Prostate gland (tissue), 2 donors: ENCODE results near the gene MALRD1. TPM values are rescaled to one million over a fixed set of nuclear protein-coding genes. Genes with fewer than 3 reads are reported as not detected.

Experiments used
- DNase-seq: peaks from one replicate; pipeline ENCODE4 v3.0.0-alpha.2; 2019; ENCODE audit warnings: low spot score
- H3K27ac ChIP-seq, 2 donors: fragments of 200-600 bp; sonication (generic); 2 replicates each; pipeline ENCODE4 v1.5.1; 2017 to 2019
- H3K27me3 ChIP-seq: fragments of 200-600 bp; sonication (generic); replicated peaks from 2 replicates; pipeline ENCODE4 v1.5.1; 2019; ENCODE audit not compliant: insufficient read depth
- H3K36me3 ChIP-seq, 2 donors: fragments of 200-600 bp; sonication (generic); 1 replicate in 1 of 2; 2 replicates in 1 of 2; pipeline versions ENCODE4 v1.5.1 to v1.8.1; 2017 to 2019
- H3K4me1 ChIP-seq: fragments of 200-600 bp; sonication (generic); replicated peaks from 2 replicates; pipeline ENCODE4 v1.5.1; 2019
- H3K4me3 ChIP-seq, 2 donors: fragments of 200-600 bp; sonication (generic); 2 replicates each; pipeline ENCODE4 v1.5.1; 2017 to 2019
- H3K9me3 ChIP-seq: fragments of 200-600 bp; sonication (generic); 2 replicates; pipeline ENCODE4 v1.5.1; 2017
- CTCF ChIP-seq, 4 experiments: fragments of 200-600 bp in 2 of 4; fragments of 450-650 bp in 2 of 4; sonication (generic) in 2 of 4; IDR thresholded peaks; 1 replicate in 3 of 4; 2 replicates in 1 of 4; pipeline ENCODE4 v1.5.1; 2016 to 2019; ENCODE audit warnings: antibody characterized with exemption in 4 of 4, mild to moderate bottlenecking in 2 of 4, moderate library complexity in 2 of 4
- POLR2A ChIP-seq: fragments of 450-650 bp; IDR thresholded peaks from one replicate; pipeline ENCODE4 v1.6.1; 2016; ENCODE audit warnings: antibody characterized with exemption, mild to moderate bottlenecking
- POLR2AphosphoS5 ChIP-seq: sonication (generic); formaldehyde crosslinking; IDR thresholded peaks from one replicate; pipeline ENCODE4 v1.6.1; 2017; ENCODE audit warnings: antibody characterized with exemption
- WGBS: methylation state at CpG from one replicate; pipeline ENCODE4 v1.1.5; 2018; 5-methylcytosine and 5-hydroxymethylcytosine counted together
- intact Hi-C: fragments of 100-400 bp; cut with DNase I; formaldehyde crosslinking; loops from one replicate; pipeline ENCODE4 v1.14.2; 2022
- total RNA-seq, 2 donors: library from RNA; depleted of rRNA; stranded (reverse); fragments of >200 nt; gene quantifications; one replicate each; pipeline ENCODE4 v1.1.0, GENCODE V29; 2016

The MALRD1 gene
- total RNA-seq, 2 donors from 2014 or later: 2.1 TPM; not detected in 1

GRCh38 chr10:19144206-19144605 lies 95.6 kb downstream of the MALRD1 start:
- no peaks in the 10 kb centered on the region for H3K9me3 ChIP-seq
- H3K4me1 ChIP-seq: no peaks in the 10 kb centered on the region
- H3K4me3 ChIP-seq: no peak overlapping the region
- H3K27ac ChIP-seq: no peak overlapping the region
- H3K27me3 ChIP-seq: no peaks in the 10 kb centered on the region
- intact Hi-C loops: no loop called here
- no peaks in the 10 kb centered on the region for H3K36me3 ChIP-seq
- TF ChIP-seq POLR2AphosphoS5 (no peak), POLR2A (no peak), CTCF (IDR thresholded peaks at IDR 0.05) (no peak)
- 86% methylated on average over 4 of the region's 4 CpGs for WGBS
- DNase-seq: no peak

- 67% methylated on average over 4 of the region's 4 CpGs for WGBS
Observed at GRCh38 chr10:19154375-19154774, 105.8 kb downstream of the MALRD1 start.

GRCh38 chr10:19158358-19158757 lies 109.8 kb downstream of the MALRD1 start:
- intact Hi-C loops: no loop called here
- H3K9me3 ChIP-seq: no peaks in the 10 kb centered on the region
- no peaks in the 10 kb centered on the region for H3K36me3 ChIP-seq
- DNase-seq: no peak
- no peak overlapping the region for H3K27ac ChIP-seq
- 47% methylated on average over 2 of the region's 2 CpGs for WGBS
- H3K4me3 ChIP-seq: no peak overlapping the region
- no peaks in the 10 kb centered on the region for H3K27me3 ChIP-seq
- TF ChIP-seq POLR2A: no peak
- no peak for TF ChIP-seq CTCF (IDR thresholded peaks at IDR 0.05)
- no peak for TF ChIP-seq POLR2AphosphoS5
- H3K4me1 ChIP-seq: no peaks in the 10 kb centered on the region

More at GRCh38 chr10:19154375-19154774, 105.8 kb downstream of the MALRD1 start:
- Histone ChIP-seq H3K4me3 (no peak overlapping the region), H3K36me3 (no peaks in the 10 kb centered on the region), H3K4me1 (no peaks in the 10 kb centered on the region), H3K9me3 (no peaks in the 10 kb centered on the region), H3K27me3 (no peaks in the 10 kb centered on the region), H3K27ac (no peak overlapping the region)
- DNase-seq: no peak
- intact Hi-C loops: no loop called here
- TF ChIP-seq CTCF (IDR thresholded peaks at IDR 0.05) (no peak), POLR2AphosphoS5 (no peak), POLR2A (no peak)

DNA sequence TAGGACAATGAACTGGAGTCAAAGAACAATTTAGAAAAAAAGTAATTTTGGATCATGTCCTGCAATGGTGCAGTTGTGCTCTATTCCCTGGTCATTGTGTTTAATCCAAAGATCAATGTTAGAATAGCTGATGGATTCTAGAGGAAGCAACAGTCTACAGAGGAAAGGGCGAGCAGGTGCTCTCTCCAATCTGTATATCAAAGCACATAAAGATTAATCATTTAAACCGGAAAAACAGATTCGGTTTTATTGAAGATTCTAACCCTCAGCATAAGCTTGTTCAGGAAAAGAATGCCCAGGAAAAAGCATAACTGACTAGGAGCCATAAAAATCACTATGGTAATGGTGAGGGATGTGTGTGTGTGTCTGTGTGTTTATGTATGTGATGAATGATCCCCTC lies 110.3 kb downstream of the MALRD1 start:
- no peaks in the 10 kb centered on the region for H3K36me3 ChIP-seq
- H3K4me3 ChIP-seq: no peak overlapping the region
- WGBS: 73% methylated on average over 3 of the region's 3 CpGs
- no peak overlapping the region for H3K27ac ChIP-seq
- H3K4me1 ChIP-seq: no peaks in the 10 kb centered on the region
- H3K9me3 ChIP-seq: no peaks in the 10 kb centered on the region
- intact Hi-C loops: no loop called here
- no peak for DNase-seq
- TF ChIP-seq POLR2AphosphoS5 (no peak), CTCF (IDR thresholded peaks at IDR 0.05) (no peak), POLR2A (no peak)
- no peaks in the 10 kb centered on the region for H3K27me3 ChIP-seq

DNA sequence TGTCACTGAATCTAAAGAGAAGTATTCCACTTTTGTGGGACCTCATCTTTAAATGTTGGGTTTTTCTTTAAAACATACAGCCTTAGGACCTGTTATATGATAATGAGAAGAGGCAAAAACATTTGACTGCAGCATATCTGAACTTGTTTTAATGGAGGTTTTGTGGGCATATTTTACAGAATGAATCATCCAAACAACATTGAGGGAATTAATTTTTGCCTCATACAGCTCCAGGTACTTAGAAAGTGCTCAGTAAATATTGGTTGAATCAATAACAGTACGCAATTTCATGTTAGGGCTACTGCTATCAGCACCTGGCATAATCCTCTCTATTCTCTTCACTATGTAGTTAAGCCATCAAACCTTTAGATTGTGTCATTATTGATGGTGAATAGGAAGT lies 115.9 kb downstream of the MALRD1 start:
- intact Hi-C loops: no loop called here
- no peaks in the 10 kb centered on the region for H3K4me1 ChIP-seq
- DNase-seq: no peak
- no peaks in the 10 kb centered on the region for H3K9me3 ChIP-seq
- TF ChIP-seq POLR2A (no peak), CTCF (IDR thresholded peaks at IDR 0.05) (no peak)
- H3K36me3 ChIP-seq: no peaks in the 10 kb centered on the region
- H3K27ac ChIP-seq: no peak overlapping the region
- 57% methylated on average over 1 of the region's 1 CpG for WGBS
- no peak overlapping the region for H3K4me3 ChIP-seq
- H3K27me3 ChIP-seq: no peaks in the 10 kb centered on the region
